ENCODE measurements around the gene PXMP2. TPM values are rescaled to one million over a fixed set of nuclear protein-coding genes. Genes with fewer than 3 reads are reported as not detected.

Gene PXMP2
- total and polyA plus RNA-seq, 11 donors: 23.9 to 149 (median 39.7) TPM

DNA sequence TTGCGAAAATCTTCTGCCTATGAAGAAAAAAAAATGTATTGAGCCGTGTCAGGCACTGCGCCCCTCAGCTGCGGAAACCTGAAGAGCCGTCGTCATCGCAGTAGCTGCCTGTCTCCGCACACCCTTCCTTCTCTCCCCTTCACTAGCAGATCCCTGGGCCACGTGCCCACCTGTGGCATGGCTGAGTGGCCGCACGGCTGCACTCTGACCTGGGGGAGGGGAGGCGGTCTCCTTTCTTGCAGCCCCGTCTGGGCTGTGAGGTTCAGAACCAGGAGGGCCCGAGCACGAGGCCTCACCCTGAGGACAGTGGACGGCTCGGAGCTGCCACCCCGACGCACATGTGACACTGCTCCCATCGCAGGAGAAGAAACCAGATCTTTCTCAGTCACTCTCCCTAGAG, 48.1 kb downstream of the PXMP2 start:
- TF ChIP-seq POLR2A (IDR thresholded peaks at IDR 0.05): no peak
- TF ChIP-seq, protein P1, sequence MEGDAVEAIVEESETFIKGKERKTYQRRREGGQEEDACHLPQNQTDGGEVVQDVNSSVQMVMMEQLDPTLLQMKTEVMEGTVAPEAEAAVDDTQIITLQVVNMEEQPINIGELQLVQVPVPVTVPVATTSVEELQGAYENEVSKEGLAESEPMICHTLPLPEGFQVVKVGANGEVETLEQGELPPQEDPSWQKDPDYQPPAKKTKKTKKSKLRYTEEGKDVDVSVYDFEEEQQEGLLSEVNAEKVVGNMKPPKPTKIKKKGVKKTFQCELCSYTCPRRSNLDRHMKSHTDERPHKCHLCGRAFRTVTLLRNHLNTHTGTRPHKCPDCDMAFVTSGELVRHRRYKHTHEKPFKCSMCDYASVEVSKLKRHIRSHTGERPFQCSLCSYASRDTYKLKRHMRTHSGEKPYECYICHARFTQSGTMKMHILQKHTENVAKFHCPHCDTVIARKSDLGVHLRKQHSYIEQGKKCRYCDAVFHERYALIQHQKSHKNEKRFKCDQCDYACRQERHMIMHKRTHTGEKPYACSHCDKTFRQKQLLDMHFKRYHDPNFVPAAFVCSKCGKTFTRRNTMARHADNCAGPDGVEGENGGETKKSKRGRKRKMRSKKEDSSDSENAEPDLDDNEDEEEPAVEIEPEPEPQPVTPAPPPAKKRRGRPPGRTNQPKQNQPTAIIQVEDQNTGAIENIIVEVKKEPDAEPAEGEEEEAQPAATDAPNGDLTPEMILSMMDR (IDR thresholded peaks at IDR 0.05): no peak
- Histone ChIP-seq H3K27me3 (no peaks in the 10 kb centered on the region), H3K4me1 (peaks cover 0 to 19% (median 2%) of the 10 kb centered on the region in 12 donors), H3K36me3 (peaks cover 0 to 95% (median 89%) of the 10 kb centered on the region in 9 donors), H3K9me3 (no peaks in the 10 kb centered on the region), H3K27ac (no peak overlapping the region), H3K4me3 (no peak overlapping the region)
- 84 to 89% (median 87%) methylated on average over 10 to 20 of the region's 20 CpGs for WGBS, 4 donors
- DNase-seq (peak in 1 of 5 donors; percentile 40), ATAC-seq (no peak)
- intact Hi-C loops (cut with DNase I): no loop called here

- no peak for TF ChIP-seq POLR2A (IDR thresholded peaks at IDR 0.05)
- TF ChIP-seq, protein P1 (IDR thresholded peaks at IDR 0.05): no peak
- DNase-seq (peak in 1 of 5 donors; percentile 32), ATAC-seq (no peak)
- Histone ChIP-seq H3K36me3 (peaks cover 0 to 96% (median 89%) of the 10 kb centered on the region in 9 donors), H3K9me3 (no peaks in the 10 kb centered on the region), H3K27ac (no peak overlapping the region), H3K4me1 (peaks cover 0 to 27% (median 4%) of the 10 kb centered on the region in 12 donors), H3K4me3 (no peak overlapping the region), H3K27me3 (no peaks in the 10 kb centered on the region)
- WGBS, 4 donors: 91 to 93% (median 93%) methylated on average over 12 of the region's 12 CpGs
- intact Hi-C loops (cut with DNase I): no loop called here
These were observed 49.0 kb downstream of the PXMP2 start for GRCh38 chr12:132736378-132736777.

- peak in 1 of 5 donors; percentile 43 for DNase-seq
- Histone ChIP-seq H3K4me1 (peaks cover 0 to 31% (median 4%) of the 10 kb centered on the region in 12 donors), H3K4me3 (no peak overlapping the region), H3K36me3 (peaks cover 0 to 96% (median 89%) of the 10 kb centered on the region in 9 donors), H3K27ac (no peak overlapping the region), H3K9me3 (no peaks in the 10 kb centered on the region), H3K27me3 (no peaks in the 10 kb centered on the region)
- WGBS, 4 donors: 88 to 95% (median 92%) methylated on average over 14 to 15 of the region's 15 CpGs
- ATAC-seq: no peak
- intact Hi-C loops (cut with DNase I): no loop called here
- TF ChIP-seq, protein P1 (IDR thresholded peaks at IDR 0.05): no peak
- TF ChIP-seq POLR2A (IDR thresholded peaks at IDR 0.05): no peak
These were observed 49.5 kb downstream of the PXMP2 start for GRCh38 chr12:132736913-132737312.

DNA sequence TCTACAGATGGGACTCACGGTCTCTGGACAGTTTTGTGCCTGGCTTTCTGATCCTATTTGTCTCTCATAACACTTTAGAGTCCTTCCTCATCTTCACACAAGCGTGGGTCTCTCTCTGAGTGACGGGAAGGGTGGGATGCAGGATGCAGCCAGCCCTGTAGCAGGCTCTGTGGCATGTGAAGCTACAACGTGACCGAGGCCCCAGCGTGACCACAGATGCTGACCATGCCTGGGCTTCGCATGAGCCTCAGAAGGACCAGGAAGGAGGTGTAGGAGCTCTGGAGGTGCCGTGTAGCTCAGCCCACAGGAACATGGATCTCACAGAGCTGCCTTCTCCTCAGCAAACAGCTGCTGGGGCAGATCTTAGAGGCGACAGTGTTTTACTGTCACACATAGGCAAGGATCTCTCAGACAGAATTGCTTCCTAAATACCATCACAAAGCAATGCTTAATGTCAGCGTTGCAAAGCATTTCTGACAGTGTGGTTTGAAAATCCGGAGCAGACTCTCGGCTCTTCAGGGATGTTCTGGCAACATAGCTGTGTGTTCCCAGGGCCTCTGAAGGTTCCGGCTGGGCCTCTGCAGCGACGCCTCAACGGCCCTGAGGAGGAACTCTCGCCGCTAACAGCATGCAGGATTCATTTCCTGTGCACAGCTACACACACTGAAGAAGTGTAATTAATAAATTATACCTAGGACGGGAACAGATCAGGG, 52.4 kb downstream of the PXMP2 start:
- TF ChIP-seq POLR2A (IDR thresholded peaks at IDR 0.05): no peak
- TF ChIP-seq, protein P1 (IDR thresholded peaks at IDR 0.05): no peak
- ATAC-seq: peak; percentile 16 to 57 (median 45)
- WGBS, 4 donors: 47 to 72% (median 59%) methylated on average over 16 to 19 of the region's 19 CpGs

More for the DNA sequence above, 52.4 kb downstream of the PXMP2 start:
- intact Hi-C loops (cut with DNase I): no loop called here
- Histone ChIP-seq H3K9me3 (no peaks in the 10 kb centered on the region), H3K36me3 (peaks cover 0 to 99% (median 97%) of the 10 kb centered on the region in 9 donors), H3K4me1 (peaks cover 0 to 31% (median 4%) of the 10 kb centered on the region in 12 donors), H3K27me3 (no peaks in the 10 kb centered on the region), H3K4me3 (no peak overlapping the region), H3K27ac (peak overlapping the region; percentile 35 to 85 (median 68))
- no peak for DNase-seq

All from heart left ventricle (tissue), 16 donors.